Smooth muscle cell (in vitro differentiated cells): ENCODE data around the gene TMUB2. TPM values are rescaled to one million over a fixed set of nuclear protein-coding genes. Genes with fewer than 3 reads are reported as not detected.

Experiments used
- DNase-seq: peaks from one replicate; lab custom pipeline; 2025; ENCODE audit not compliant: unreplicated experiment; lab: John Stamatoyannopoulos, UW
- H2AFZ ChIP-seq: fragments of 200-600 bp; sonication (generic); 2 replicates; pipeline ENCODE4 v1.6.0; 2016; ENCODE audit warnings: antibody characterized with exemption, low read depth, mild to moderate bottlenecking
- H3F3A ChIP-seq: fragments of 200-600 bp; sonication (generic); 2 replicates; pipeline ENCODE4 v1.6.0; 2017; ENCODE audit warnings: antibody characterized with exemption, low read depth
- H3K27ac ChIP-seq: fragments of 200-600 bp; sonication (generic); 2 replicates; pipeline ENCODE4 v1.5.1; 2016; ENCODE audit warnings: low read depth, mild to moderate bottlenecking
- H3K27me3 ChIP-seq: fragments of 200-600 bp; sonication (generic); 2 replicates; pipeline ENCODE4 v1.6.1; 2016; ENCODE audit warnings: low read depth, mild to moderate bottlenecking
- H3K36me3 ChIP-seq: fragments of 200-600 bp; sonication (generic); 2 replicates; pipeline ENCODE4 v1.5.1; 2016; ENCODE audit warnings: low read depth
- H3K4me1 ChIP-seq: fragments of 200-600 bp; sonication (generic); 2 replicates; pipeline ENCODE4 v1.5.1; 2016; ENCODE audit warnings: low read depth
- H3K4me2 ChIP-seq: fragments of 200-600 bp; sonication (generic); 2 replicates; pipeline ENCODE4 v1.6.0; 2016; ENCODE audit warnings: mild to moderate bottlenecking
- H3K4me3 ChIP-seq: fragments of 200-600 bp; sonication (generic); 2 replicates; pipeline ENCODE4 v1.5.1; 2016; ENCODE audit warnings: mild to moderate bottlenecking
- H3K79me2 ChIP-seq: fragments of 200-600 bp; sonication (generic); 2 replicates; pipeline ENCODE4 v1.6.0; 2016; ENCODE audit warnings: low read depth, mild to moderate bottlenecking
- H3K9ac ChIP-seq: fragments of 200-600 bp; sonication (generic); 2 replicates; pipeline ENCODE4 v1.6.0; 2016; ENCODE audit warnings: low read depth
- H3K9me3 ChIP-seq: fragments of 200-600 bp; sonication (generic); replicated peaks from 2 replicates; pipeline ENCODE4 v1.5.1; 2016; ENCODE audit warnings: low read depth
- H4K20me1 ChIP-seq: fragments of 200-600 bp; sonication (generic); 2 replicates; pipeline ENCODE4 v1.6.0; 2016; ENCODE audit warnings: low read depth
- WGBS: methylation state at CpG from one replicate; pipeline ENCODE4 v1.1.7; 2016; ENCODE audit warnings: low lambda C conversion rate; 5-methylcytosine and 5-hydroxymethylcytosine counted together
- polyA plus RNA-seq: library from polyadenylated mRNA; unstranded; fragments of >200 nt; fragmentation: Nextera tagmentation; extraction: Ambion mirVana; gene quantifications from 2 replicates; pipeline ENCODE4 v1.2.1, GENCODE V29; 2016
- total RNA-seq: library from RNA; depleted of rRNA; stranded (reverse); fragments of >200 nt; gene quantifications from 2 replicates; pipeline ENCODE4 v1.2.3, GENCODE V29; 2014
- TF ChIP-seq, protein P1 (sequence below): fragments of 200-600 bp; sonication (generic); IDR thresholded peaks from 2 replicates; pipeline ENCODE4 v1.5.1; 2017; ENCODE audit warnings: borderline replicate concordance, mild to moderate bottlenecking, antibody characterized with exemption; ENCODE audit not compliant: insufficient read depth, poor library complexity, severe bottlenecking

TMUB2 gene
- total and polyA plus RNA-seq, 2 experiments from 2014 or later, result 26.4 to 39.2 TPM

DNA sequence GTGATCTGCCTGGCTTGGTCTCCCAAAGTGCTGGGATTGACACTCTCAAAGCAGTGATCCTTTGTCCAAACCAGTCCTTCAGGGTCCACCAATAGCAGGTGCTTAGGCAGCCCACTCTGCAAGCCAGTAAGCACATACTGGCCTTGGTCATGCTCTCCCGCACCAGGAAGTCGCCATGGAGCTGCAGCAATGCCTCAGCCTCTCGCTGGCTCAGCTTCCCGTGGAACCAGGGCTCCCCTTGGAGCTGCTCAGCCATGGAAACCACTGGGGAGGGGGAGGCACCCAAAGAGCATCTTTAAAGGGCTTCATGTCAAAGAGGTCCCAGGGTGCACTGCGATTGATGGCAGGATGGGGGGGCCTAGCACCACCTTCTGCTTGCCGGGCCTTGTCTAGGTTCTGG is 42.3 kb downstream of the TMUB2 start:
- Histone ChIP-seq H4K20me1 (no peaks in the 10 kb centered on the region), H3K9me3 (no peaks in the 10 kb centered on the region), H3K27ac (no peak overlapping the region), H3K36me3 (no peaks in the 10 kb centered on the region), H3K4me1 (no peaks in the 10 kb centered on the region), H3K4me2 (no peak overlapping the region), H3K79me2 (no peaks in the 10 kb centered on the region), H3K9ac (no peak overlapping the region), H3K4me3 (no peak overlapping the region), H3F3A (no peaks in the 10 kb centered on the region), H2AFZ (no peak overlapping the region), H3K27me3 (no peaks in the 10 kb centered on the region)
- 96% methylated on average over 6 of the region's 6 CpGs for WGBS
- TF ChIP-seq, protein P1, sequence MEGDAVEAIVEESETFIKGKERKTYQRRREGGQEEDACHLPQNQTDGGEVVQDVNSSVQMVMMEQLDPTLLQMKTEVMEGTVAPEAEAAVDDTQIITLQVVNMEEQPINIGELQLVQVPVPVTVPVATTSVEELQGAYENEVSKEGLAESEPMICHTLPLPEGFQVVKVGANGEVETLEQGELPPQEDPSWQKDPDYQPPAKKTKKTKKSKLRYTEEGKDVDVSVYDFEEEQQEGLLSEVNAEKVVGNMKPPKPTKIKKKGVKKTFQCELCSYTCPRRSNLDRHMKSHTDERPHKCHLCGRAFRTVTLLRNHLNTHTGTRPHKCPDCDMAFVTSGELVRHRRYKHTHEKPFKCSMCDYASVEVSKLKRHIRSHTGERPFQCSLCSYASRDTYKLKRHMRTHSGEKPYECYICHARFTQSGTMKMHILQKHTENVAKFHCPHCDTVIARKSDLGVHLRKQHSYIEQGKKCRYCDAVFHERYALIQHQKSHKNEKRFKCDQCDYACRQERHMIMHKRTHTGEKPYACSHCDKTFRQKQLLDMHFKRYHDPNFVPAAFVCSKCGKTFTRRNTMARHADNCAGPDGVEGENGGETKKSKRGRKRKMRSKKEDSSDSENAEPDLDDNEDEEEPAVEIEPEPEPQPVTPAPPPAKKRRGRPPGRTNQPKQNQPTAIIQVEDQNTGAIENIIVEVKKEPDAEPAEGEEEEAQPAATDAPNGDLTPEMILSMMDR, result no peak
- DNase-seq, result no peak

DNA sequence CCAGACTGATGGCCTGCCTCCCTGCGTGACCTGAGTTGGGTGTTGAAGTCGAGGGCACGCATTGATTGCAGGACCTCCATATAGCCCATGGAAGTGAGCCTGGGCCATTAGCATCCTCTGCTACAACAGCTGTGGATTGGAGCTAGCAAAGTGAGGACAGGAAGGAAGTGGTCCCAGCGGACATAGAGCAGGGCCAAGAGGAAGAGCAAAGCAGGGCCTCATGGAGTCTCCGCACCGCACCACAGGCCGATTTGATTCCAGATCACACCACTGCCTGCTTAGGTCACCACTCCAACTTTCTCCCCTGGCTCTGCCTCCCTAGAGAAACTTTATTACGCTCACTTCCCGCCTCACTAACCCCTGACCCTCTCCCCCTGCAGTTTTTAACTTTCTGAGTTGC is 43.4 kb downstream of the TMUB2 start:
- no peaks in the 10 kb centered on the region for H3K9me3 ChIP-seq
- no peak overlapping the region for H3K27ac ChIP-seq
- no peaks in the 10 kb centered on the region for H3K27me3 ChIP-seq
- no peaks in the 10 kb centered on the region for H3K79me2 ChIP-seq
- DNase-seq, result no peak
- no peak overlapping the region for H3K4me2 ChIP-seq
- no peak overlapping the region for H3K4me3 ChIP-seq
- TF ChIP-seq, protein P1, result no peak
- no peaks in the 10 kb centered on the region for H4K20me1 ChIP-seq
- no peaks in the 10 kb centered on the region for H3K36me3 ChIP-seq
- H3K9ac ChIP-seq, result no peak overlapping the region
- WGBS, result 90% methylated on average over 9 of the region's 9 CpGs
- no peak overlapping the region for H2AFZ ChIP-seq
- H3K4me1 ChIP-seq, result no peaks in the 10 kb centered on the region
- H3F3A ChIP-seq, result no peaks in the 10 kb centered on the region

DNA sequence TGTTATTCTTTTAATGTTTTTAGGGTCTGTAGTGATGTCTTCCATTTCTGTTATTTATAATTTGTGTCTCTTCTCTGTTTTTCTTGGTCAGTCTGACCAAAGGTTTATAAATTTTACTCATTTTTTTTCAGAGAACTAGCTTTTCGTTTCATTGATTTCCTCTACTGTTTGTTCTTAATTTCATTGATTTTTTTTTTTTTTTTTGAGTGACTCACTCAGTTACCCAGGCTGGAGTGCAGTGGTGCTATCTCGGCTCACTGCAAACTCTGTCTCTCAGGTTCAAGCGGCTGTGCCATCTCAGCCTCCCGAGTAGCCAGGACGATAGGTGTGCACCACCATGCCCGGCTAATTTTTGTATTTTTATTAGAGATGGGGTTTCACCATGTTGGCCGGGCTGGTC is 45.3 kb downstream of the TMUB2 start:
- Histone ChIP-seq H3K27me3 (no peaks in the 10 kb centered on the region), H3K9ac (no peak overlapping the region), H3F3A (no peaks in the 10 kb centered on the region), H3K9me3 (no peaks in the 10 kb centered on the region), H3K36me3 (no peaks in the 10 kb centered on the region), H3K4me2 (no peak overlapping the region), H3K27ac (no peak overlapping the region), H4K20me1 (no peaks in the 10 kb centered on the region), H3K4me3 (no peak overlapping the region), H2AFZ (no peak overlapping the region), H3K79me2 (no peaks in the 10 kb centered on the region), H3K4me1 (no peaks in the 10 kb centered on the region)
- TF ChIP-seq, protein P1, result no peak
- no peak for DNase-seq
- 94% methylated on average over 7 of the region's 7 CpGs for WGBS

DNA sequence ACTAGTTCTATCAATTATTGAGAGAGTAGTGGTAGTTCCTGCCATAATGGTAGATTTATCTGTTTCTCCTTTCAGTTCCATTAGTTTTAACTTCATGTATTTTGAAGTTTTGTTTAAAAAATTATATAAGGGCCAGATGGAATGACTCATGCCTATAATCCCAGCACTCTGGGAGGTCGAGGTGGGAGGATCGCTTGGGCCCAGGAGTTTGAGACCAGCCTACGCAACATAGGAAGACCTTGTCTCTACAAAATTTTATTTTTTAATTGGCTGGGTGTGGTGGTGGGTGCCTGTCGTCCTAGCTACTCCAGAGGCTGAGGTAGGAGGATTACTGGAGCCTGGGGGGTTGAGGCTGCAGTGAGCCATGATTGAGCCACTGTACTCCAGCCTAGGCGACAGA is 46.8 kb downstream of the TMUB2 start:
- no peaks in the 10 kb centered on the region for H3K36me3 ChIP-seq

More for the DNA sequence above, 46.8 kb downstream of the TMUB2 start:
- Histone ChIP-seq H3K4me2 (no peak overlapping the region), H2AFZ (no peak overlapping the region), H3K4me3 (no peak overlapping the region), H3K9ac (no peak overlapping the region), H3K79me2 (no peaks in the 10 kb centered on the region), H3K9me3 (no peaks in the 10 kb centered on the region), H3K27me3 (no peaks in the 10 kb centered on the region), H3F3A (no peaks in the 10 kb centered on the region), H3K4me1 (no peaks in the 10 kb centered on the region), H3K27ac (no peak overlapping the region), H4K20me1 (no peaks in the 10 kb centered on the region)
- TF ChIP-seq, protein P1, result no peak
- no peak for DNase-seq
- 80% methylated on average over 5 of the region's 5 CpGs for WGBS
